GM21576 (cell line): ENCODE data around the gene KIF24.
"Not testable (repeated sequence)": the region's sequence is repeated elsewhere in the genome, so short reads cannot be mapped to it uniquely, and the experiment has no call there.

Experiments
- ATAC-seq: cut with Tn5 transposase; IDR thresholded peaks from one replicate; pipeline ENCODE4 v1.9.1; 2021; ENCODE audit warnings: mild to moderate bottlenecking, moderate library complexity; ENCODE audit not compliant: unreplicated experiment

KIF24 gene

DNA sequence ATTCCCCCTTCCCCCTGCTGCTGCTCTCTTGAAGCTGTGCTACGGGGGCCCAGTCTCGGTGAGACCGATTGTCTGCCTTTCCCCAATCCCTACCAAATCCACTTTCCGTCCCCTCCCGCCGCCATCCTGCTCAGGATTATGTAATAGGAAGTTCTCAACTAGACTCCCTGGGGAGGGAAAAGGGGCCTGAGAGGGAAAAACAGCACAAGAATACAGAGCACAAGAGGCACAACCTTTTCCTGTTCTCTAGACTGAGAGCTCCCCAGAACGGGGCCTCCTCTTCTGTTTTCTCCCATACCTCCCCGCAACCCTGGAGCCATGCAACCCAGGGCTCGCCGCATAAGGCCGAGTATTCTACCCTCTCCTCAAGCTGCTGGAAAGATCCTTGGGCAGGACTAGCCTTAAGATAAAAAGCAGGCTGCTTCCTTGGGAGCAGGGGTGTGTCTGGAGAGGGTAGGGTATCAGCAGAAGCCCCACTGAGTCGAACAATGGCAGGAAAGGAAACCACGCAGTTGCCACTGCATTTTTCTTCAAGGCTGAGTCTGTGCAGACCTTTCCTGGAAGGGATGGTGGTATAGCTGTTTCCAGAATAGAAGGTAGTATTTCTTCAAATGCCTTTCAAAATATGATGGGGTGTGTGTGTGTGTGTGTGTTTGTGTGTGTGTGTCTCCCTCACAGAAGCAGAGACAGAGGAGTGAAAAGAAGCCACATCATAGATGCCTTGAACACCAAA lies 34.7 kb upstream of the KIF24 start:
- no peak for ATAC-seq

DNA sequence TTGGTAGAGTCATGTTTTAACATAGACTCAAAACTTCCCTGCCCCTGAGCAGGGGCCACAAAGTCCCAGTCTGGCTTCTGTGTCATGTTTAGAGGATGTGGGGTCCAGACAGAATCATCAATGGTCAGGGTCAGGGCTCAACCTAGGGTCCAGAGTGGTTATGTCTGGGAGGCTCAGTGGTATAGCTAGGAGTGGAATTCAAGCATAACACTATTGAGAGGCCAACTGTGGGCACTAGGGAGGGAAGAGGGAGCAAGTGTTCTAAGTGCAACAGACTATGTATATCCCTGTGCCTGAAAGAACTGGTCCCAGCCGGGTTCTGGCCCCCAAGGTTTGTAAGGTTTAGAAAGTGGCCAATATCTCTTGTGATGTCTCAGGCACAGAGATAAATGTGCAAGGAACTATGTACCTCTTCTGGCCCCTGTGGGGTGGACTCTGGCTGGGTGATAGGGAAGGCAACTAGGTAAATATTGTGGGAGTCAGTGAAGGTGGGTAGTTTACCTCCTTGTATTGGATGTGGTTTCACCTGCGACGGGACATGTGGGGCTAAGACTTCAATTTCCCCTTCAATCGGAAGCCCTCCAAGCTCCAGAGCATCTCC lies 33.6 kb upstream of the KIF24 start:
- no peak for ATAC-seq

DNA sequence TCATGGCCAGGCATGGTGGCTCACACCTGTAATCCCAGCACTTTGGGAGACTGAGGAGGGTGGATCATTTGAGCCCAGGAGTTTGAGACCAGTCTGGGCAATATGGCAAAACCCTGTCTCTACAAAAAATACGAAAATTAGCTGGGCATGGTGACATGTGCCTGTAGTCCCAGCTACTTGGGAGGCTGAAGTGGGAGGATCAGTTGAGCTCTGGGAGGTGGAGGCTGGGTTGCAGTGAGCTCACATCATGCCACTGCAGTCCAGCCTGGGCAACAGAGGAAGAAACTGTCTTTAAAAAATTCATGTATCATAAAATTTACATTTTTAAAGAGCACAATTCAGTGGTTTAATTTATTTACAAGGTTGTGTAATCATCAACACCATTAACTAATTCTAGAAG lies 23.9 kb upstream of the KIF24 start:
- not testable (repeated sequence) for ATAC-seq

DNA sequence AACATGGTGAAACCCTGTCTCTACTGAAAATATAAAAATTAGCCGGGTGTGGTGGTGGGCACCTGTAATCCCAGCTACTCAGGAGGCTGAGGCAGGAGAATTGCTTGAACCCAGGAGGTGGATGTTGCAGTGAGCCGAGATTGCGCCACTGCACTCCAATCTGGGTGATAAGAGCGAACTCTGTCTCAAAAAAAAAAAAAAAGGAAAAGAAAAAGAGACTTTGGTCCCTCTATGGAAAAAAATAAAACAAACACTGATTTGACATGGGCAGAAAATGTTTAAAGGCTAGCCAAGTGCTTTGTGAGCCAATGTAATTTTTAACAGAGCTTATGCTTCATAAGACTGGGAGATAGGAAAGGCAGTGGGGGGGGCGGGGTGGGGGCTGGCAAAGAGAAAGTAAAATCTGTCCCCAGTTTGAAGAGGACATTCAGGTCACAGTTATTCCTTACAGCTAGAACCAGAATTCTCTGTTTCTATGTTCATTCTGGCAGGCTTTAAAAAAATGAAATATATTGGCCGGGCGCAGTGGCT lies 23.1 kb upstream of the KIF24 start:
- ATAC-seq: not testable (repeated sequence)

DNA sequence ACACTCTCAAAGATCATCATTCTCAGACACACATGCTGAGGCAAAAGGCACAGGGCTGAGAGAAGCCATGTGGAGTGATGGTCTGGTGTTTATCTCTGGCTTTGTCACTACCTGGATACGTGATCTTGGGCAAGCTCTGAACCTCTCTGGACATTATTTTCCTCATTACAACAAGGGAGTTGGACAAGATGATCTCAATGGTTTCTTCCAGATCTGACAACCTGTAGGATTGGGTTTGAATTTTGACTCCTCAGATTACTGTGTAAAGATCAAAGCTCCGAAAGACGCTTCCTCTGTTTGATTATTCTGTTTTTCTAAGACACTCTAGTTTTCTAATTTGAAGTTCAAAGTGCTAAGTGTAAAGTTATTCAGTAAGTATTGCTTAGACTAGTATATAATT lies 20.3 kb upstream of the KIF24 start:
- ATAC-seq: no peak

DNA sequence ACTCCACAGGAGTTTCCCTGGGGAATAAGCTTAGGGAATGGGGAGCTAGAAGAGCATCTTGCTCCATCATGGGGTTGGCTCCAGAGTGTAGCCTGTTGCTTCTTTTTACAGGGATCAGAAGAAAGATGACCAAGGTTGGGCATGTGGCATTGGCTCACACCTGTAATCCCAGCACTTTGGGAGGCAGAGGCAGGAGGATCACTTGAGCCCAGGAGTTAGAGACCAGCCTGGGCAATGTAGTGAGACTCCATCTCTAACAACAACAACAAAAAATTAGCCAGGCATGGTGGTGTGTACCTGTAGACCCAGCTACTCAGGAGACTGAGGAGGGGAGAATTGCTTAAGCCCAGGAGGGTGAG lies 18.7 kb upstream of the KIF24 start:
- no peak for ATAC-seq

DNA sequence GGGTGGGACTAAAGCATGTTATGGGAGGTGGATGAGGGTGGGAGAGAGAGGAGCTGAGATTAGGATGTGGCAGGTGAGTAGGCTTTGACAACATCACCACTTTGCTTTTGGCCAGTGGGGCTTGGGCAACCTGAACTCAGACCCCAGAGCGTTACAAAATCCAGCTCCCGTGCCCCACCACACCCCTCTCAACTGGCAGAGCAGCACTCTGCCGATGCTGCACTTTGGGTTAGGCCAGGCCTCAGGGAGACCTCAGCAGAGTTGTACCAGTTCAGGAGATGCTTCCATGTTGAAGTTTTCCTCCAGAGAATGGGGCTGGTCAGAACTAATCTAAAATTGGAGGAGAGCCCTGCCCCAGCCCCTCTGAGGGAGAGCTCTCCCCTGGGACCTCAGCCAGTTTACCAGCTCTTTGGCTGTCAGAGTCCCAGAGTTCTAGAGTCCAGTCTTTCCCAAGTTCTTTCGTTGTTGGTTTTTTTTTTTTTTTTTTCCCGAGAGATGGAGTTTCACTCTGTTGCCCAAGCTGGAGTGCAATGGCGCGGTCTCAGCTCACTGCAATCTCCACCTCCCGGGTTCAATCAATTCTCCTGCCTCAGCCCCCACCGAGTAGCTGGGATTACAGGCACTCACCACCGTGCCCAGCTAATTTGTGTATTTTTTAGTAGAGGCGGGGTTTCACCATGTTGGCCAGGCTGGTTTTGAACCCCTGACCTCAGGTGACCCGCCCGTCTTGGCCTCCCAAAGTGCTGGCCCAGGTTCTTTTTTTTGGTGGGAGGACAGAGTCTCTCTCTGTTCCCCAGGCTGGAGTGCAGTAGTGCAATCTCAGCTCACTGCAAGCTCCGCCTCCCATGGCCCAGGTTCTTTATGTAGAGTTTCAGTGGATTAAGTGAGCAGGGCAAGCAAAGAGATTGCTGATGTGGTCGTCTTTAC lies 18.1 kb upstream of the KIF24 start:
- no peak for ATAC-seq

DNA sequence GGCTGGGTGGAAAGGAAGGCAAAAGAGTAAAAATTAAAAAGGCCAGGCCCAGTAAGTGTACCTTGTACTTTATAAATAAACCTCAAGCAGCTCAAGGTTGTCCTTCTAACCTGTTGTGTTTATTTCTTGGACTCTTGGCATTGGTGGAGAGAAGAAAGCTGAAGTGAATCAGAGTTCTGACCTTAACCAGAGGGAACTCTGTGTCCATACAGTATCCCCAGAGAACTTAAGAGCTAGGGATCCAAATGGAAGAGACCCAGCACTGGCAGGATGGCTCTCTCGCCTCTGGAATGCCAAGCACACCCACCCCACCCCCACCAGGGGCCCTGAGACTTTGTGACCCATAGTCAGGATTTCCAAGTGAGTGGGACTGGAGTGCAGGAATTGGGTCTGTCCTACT lies 14.5 kb upstream of the KIF24 start:
- ATAC-seq: no peak

DNA sequence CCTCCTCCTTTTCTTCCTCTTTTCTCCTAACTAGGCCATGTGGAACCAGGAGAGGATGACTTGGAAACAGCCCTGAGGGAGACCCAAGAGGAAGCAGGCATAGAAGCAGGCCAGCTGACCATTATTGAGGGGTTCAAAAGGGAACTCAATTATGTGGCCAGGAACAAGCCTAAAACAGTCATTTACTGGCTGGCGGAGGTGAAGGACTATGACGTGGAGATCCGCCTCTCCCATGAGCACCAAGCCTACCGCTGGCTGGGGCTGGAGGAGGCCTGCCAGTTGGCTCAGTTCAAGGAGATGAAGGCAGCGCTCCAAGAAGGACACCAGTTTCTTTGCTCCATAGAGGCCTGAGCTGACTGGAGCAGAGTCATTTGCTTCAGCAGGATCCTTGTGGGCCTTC lies 14.0 kb upstream of the KIF24 start:
- ATAC-seq: no peak

DNA sequence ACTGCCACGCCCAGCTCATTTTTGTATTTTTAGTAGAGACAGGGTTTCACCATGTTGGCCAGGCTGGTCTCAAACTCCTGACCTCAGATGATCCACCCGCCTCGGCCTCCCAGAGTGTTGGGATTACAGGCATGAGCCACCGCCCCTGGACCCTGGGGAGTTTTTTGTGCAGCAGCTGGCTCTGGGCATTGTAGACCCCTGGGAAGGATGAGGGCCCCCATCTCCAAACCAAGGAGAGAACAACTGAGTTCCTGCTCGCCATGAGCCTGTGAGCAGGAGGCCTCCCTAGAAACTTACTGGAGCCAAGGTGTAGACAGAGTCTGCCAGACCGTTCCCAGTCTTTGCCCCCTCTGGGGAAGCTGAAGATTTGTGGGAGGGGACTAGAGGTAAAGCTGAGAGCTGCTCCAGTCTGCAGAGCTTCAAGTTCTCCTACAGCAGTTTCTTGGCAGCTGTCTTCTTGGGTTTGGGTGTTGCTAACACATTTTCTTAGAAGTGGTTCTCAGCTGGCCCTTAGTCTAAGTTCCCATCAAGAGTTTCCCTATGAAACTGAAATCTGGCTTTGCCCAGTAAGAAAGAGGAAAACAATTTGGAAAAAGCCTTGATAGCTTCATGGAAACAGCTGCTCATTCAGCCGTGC lies 12.7 kb upstream of the KIF24 start:
- ATAC-seq: no peak

DNA sequence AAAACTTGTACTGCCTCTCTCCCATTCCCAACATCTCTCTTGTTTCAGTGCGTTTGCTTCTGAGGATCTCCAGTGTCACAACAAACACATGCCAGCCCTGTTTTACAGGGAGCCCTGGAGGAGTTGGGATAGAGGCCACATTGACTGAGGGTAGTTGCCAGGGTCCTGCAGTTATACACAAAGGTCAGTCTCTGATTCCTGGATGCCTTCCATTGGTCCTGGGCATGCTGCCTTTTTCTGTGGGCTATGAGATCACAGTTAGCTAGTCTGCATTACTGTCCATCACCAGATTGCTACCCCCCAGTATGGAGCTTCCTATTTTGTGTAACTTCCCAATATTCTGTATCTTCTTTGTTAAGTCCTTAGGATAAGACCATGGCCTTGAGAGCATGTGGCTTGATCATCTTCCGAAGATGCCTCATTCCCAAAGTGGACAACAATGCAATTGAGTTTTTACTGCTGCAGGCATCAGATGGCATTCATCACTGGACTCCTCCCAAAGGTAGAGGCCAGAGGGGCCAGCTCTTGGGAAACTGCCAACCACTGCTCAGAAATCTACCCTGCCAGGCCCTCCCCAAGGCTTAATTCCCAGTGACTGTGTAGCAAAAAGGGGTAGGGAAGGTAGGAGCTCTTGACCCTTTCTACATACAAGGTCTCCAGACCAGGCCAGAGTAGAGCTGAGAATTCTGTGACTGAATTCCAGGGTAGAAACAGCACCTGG lies 9.8 kb upstream of the KIF24 start:
- no peak for ATAC-seq

DNA sequence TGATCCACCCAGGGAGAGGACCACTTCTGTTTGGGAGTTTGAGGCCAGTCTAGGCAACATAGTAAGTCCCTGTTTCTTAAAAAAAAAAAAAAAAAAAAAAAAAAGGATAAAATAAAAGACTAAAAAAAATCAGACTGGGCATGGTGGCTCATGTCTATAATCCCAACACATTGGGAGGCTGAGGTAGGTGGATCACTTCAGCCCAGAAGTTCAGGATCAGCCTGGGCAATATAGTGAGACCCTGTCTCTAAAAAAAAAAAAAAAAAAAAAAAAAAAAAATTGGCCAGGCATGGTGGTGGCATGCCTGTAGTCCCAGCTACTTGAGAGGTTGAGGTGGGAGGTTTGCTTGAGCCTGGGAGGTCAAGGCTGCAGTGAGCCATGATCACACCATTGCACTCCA lies 9.0 kb upstream of the KIF24 start:
- ATAC-seq: not testable (repeated sequence)

DNA sequence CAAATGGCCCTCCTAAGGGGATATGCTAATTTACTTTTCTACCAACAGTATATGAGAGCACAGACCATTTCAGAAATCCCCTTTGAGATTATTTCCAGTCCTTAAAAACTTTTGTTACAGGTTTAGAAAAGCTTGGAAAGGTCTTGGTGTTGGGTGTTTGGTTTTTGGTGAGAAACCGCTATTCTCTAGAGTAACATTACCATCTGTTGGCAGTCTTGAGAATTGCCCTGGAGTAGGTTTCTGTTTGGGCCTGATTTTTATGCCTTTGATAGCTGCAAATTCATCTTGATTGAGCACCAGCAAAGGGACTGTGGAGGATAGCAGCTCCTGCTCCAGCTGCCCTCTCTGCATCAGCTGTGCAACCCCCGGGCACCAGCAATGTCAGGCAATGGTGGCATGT lies 8.3 kb upstream of the KIF24 start:
- ATAC-seq: no peak

DNA sequence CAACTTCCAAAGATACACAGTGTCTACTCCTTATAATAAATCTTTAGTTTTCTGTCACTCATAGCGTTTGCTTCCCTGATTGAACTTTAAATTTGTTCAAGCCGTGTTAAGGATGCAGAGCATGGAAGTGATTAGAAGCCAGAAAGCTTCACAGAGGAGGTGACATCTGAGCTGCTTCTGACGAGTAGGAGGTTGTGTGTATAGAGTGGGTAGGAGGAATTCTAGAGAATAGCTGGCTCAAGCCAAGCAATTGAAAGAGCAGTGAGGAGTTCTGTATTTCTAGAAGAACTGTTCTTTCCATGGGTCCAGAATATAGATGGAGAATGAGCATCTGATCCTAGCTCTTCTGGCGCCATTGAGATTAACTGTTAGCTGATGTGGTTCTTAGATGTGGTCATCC lies 6.3 kb upstream of the KIF24 start:
- no peak for ATAC-seq

DNA sequence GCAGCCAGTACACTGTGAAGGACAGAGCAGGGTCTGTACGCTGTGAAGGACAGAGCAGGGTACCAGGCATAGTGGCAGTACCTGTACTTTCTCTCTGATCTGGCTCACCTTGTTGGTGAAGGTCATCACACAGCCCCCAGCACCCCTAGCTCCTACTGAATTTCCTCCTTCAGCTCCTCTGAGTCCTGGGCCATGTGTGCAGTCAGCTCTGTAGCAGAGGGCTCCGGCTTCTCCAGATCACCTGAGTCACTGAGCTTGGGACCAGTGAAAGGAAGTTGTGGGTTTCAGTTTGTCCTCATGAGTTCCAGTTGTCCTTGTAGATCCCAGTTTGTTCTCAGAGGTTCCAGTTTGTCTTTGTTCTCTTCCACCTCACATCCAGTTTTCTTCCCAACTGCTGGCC lies 5.8 kb upstream of the KIF24 start:
- no peak for ATAC-seq

DNA sequence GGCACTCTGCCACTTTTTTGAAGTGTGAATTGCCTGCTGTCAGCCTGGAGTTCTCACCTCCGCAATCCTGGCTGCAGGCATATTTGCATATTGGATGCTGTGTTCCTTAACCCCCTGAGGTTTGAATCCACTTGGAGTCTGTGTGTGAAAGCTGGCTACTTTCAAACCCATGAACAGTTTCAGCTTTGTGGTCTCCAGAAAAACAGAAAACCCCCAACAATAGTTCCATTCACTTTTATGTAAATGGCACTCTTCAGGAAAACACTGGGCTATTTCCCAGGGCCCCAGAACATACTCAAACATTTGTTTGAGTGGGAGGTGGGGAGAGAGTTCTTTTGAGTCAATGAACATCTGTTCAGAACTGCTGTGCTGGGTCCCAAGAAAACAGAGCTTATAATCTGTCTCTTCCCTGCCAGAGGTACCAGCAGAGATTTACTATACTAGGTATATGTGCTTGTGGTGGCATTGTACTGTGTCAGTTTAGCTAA lies 5.3 kb upstream of the KIF24 start:
- ATAC-seq: no peak

DNA sequence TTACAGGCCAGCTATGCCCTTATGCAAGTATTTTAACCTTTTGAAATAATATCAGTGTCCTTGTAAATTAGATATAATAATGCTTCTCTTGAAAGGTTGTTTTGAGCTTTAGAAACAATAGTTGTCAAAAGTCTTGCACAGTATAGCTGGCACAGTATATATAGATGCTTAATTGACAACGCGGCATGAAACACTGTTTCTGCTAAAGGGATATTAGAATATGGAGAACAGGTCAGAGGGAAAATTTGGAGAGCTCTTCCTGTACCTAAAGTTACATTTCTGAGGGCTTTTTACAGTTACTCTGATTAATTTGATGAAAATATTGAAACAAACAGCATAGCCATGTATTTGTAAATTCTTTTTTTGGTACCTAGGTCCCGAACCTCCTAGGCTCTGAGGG lies 4.8 kb upstream of the KIF24 start:
- no peak for ATAC-seq

DNA sequence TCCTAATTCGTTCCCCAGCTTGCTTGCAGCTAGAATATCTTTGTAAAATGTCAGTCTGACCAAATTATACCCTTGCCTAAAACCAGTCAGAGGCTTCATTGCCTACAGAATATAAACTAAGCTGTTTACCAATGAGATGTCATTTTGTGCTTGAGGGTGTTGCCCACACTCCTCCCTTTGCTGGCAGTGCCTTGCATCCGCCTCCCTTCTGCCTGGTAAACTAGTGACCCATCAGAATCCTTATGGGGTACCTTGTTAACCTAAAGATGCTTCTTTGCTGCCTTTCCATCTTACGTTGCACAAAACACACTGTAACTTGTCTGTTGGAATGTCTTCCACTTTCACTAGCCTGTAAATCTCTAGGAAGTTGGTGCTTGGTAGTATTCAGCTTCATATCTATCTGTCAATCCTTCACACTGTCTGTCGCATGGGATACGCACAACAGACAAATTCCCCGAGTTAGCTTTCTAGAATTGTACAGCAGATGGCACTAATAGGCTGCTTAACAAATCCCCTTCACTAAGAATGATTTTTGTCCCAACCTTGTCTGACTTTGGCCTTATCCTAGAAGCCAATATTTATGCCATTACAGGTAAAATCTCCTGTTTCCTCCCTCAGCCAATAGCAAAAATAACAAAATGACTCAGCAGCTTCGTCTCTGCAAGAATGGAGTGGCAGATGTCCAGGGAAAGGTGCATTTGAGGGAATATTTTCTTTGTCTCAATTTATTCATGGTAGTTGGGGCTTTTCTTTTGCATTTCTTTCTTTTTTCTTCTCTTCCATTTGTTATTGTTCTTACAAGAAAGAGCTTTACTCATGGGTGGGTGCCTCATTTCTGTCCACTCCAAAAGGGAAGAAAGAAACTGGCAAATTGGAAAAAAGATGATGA lies 3.3 kb upstream of the KIF24 start:
- no peak for ATAC-seq

DNA sequence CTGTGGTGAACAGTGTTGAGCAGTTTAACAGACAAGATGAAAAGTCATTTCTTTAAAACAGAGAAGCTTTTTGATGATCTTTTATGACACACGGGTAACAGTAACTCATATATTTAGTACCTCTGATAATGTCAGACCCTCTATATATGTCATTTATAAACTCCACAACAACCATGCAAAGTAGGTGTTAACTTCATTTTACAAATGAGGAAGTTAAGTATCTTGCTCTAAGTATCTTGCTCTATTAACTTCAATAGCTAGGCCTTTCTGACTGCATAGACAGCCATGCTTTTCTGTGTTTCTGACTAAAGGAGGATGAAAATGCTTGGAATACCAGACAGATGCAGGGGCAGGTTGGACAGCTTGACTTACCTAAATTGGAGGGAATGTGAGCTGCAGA lies 2.1 kb upstream of the KIF24 start:
- no peak for ATAC-seq
